Tibial nerve (tissue), 4 donors: ENCODE data around the gene KIF25. TPM values are rescaled to one million over a fixed set of nuclear protein-coding genes. Genes with fewer than 3 reads are reported as not detected.

ENCODE experiments used
- DNase-seq, 2 donors: peaks; one replicate each; pipeline ENCODE4 v3.0.0-alpha.2; 2019; ENCODE audit warnings: low spot score in 2 of 2
- H3K27ac ChIP-seq, 4 donors: fragments of 200-600 bp; sonication (generic) in 3 of 4; one replicate each; pipeline ENCODE4 v1.5.1; 2017 to 2019; ENCODE audit warnings: mild to moderate bottlenecking in 1 of 4
- H3K27me3 ChIP-seq, 2 donors: fragments of 200-600 bp; sonication (generic) in 1 of 2; one replicate each; pipeline versions ENCODE4 v1.5.1 to v1.6.0; 2017 to 2019
- H3K36me3 ChIP-seq, 3 donors: fragments of 200-600 bp; sonication (generic); one replicate each; pipeline ENCODE4 v1.5.1; 2018 to 2019
- H3K4me1 ChIP-seq, 4 donors: fragments of 200-600 bp; sonication (generic) in 3 of 4; one replicate each; pipeline ENCODE4 v1.5.1; 2017 to 2019
- H3K4me3 ChIP-seq, 4 donors: fragments of 200-600 bp; sonication (generic) in 3 of 4; one replicate each; pipeline ENCODE4 v1.5.1; 2017 to 2019; ENCODE audit warnings: mild to moderate bottlenecking in 1 of 4, moderate library complexity in 1 of 4
- H3K9me3 ChIP-seq, 4 donors: fragments of 200-600 bp; sonication (generic) in 3 of 4; one replicate each; pipeline ENCODE4 v1.5.1; 2017 to 2019
- EP300 ChIP-seq, 2 donors: sonication (generic); formaldehyde crosslinking; IDR thresholded peaks; one replicate each; pipeline ENCODE4 v1.6.1; 2017; ENCODE audit warnings: antibody characterized with exemption in 2 of 2, mild to moderate bottlenecking in 1 of 2
- POLR2A ChIP-seq, 2 donors: fragments of 450-650 bp; IDR thresholded peaks; one replicate each; pipeline ENCODE4 v1.6.1; 2017; ENCODE audit warnings: antibody characterized with exemption in 2 of 2, mild to moderate bottlenecking in 2 of 2, moderate library complexity in 2 of 2
- WGBS, 2 donors: methylation state at CpG; one replicate each; pipeline ENCODE4 v1.1.5; 2018; 5-methylcytosine and 5-hydroxymethylcytosine counted together
- total RNA-seq, 4 donors: library from RNA; depleted of rRNA; stranded (reverse); fragments of >200 nt; gene quantifications; one replicate each; pipeline ENCODE4 v1.1.0, GENCODE V29; 2016
- TF ChIP-seq, protein P1 (sequence below), 5 experiments: fragments of 200-600 bp in 3 of 5; fragments of 450-650 bp in 2 of 5; sonication (generic) in 3 of 5; IDR thresholded peaks; one replicate each; pipeline ENCODE4 v1.5.1; 2016 to 2019; ENCODE audit warnings: antibody characterized with exemption in 5 of 5, mild to moderate bottlenecking in 3 of 5, moderate library complexity in 2 of 5

The KIF25 gene
- total RNA-seq, 4 donors from 2014 or later = not detected

DNA sequence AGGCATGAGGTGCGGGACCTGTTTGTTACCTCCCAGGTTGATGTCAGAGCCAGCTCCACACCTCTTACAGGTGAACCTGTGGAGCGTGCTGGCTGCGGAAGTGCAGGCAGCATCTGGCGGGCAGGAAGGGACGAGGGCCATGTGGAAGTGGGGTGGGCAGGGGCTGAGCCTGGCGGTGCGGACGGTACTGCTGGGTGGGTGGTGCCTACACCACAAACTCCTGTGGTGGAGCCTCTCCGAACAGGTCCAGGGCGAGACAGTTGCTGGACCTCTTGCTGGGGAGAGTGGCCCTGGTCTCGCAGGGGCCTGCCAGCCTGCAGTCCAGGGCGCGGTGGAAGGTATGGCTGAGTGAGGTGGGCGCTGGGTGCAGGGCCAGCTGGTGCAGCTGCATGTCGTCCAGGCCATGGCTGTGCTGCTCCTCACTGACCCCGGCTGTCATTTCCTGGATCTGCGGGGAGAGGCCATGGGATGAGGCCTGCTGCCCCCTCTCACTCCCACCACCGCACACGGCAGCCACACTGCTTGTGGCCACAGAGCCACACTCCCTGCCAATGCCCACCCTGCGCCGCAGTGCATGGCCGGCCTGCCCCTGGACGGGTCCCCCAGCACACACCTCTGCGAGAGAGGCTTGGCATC is 59.5 kb downstream of the KIF25 start:
- 93 to 97% methylated on average over 19 to 24 of the region's 24 CpGs for WGBS, 2 donors
- H3K27me3 ChIP-seq = no peaks in the 10 kb centered on the region

DNA sequence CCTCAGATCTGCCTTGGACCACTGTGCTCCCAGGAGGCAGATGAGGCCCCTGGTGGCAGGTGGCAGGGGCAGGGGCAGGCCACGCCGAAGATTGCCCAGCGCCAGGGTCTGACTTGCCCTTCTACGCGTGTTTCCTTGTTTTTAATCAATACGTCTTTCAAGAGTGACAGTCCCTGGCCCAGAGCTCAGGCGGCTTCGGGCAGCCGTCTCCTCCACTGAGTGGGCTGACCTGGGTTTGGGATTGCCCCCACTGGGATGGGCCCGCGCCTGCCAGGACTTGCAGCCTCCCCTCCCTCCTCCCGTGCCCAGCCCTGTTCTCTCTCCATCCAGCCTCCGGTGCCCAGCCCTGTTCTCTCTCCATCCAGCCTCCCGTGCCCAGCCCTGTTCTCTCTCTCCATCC is 60.4 kb downstream of the KIF25 start:
- no peaks in the 10 kb centered on the region for H3K9me3 ChIP-seq
- no peaks in the 10 kb centered on the region for H3K36me3 ChIP-seq
- no peak overlapping the region for H3K27ac ChIP-seq
- no peak for DNase-seq
- WGBS, 2 donors = 86 to 93% methylated on average over 14 of the region's 14 CpGs
- TF ChIP-seq EP300 (IDR thresholded peaks at IDR 0.05) (no peak), POLR2A (IDR thresholded peaks at IDR 0.05) (no peak)
- TF ChIP-seq, protein P1, sequence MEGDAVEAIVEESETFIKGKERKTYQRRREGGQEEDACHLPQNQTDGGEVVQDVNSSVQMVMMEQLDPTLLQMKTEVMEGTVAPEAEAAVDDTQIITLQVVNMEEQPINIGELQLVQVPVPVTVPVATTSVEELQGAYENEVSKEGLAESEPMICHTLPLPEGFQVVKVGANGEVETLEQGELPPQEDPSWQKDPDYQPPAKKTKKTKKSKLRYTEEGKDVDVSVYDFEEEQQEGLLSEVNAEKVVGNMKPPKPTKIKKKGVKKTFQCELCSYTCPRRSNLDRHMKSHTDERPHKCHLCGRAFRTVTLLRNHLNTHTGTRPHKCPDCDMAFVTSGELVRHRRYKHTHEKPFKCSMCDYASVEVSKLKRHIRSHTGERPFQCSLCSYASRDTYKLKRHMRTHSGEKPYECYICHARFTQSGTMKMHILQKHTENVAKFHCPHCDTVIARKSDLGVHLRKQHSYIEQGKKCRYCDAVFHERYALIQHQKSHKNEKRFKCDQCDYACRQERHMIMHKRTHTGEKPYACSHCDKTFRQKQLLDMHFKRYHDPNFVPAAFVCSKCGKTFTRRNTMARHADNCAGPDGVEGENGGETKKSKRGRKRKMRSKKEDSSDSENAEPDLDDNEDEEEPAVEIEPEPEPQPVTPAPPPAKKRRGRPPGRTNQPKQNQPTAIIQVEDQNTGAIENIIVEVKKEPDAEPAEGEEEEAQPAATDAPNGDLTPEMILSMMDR (IDR thresholded peaks at IDR 0.05) = no peak
- no peaks in the 10 kb centered on the region for H3K27me3 ChIP-seq
- H3K4me3 ChIP-seq = no peak overlapping the region
- H3K4me1 ChIP-seq = peaks cover 0 to 21% (median 2%) of the 10 kb centered on the region in 4 donors

More for the DNA sequence above, 59.5 kb downstream of the KIF25 start:
- no peaks in the 10 kb centered on the region for H3K9me3 ChIP-seq
- no peak overlapping the region for H3K27ac ChIP-seq
- TF ChIP-seq, protein P1 (IDR thresholded peaks at IDR 0.05) = no peak
- no peak for TF ChIP-seq POLR2A (IDR thresholded peaks at IDR 0.05)
- no peak for TF ChIP-seq EP300 (IDR thresholded peaks at IDR 0.05)
- no peaks in the 10 kb centered on the region for H3K36me3 ChIP-seq
- DNase-seq = no peak
- H3K4me1 ChIP-seq = peaks cover 0 to 21% (median 2%) of the 10 kb centered on the region in 4 donors
- H3K4me3 ChIP-seq = no peak overlapping the region

DNA sequence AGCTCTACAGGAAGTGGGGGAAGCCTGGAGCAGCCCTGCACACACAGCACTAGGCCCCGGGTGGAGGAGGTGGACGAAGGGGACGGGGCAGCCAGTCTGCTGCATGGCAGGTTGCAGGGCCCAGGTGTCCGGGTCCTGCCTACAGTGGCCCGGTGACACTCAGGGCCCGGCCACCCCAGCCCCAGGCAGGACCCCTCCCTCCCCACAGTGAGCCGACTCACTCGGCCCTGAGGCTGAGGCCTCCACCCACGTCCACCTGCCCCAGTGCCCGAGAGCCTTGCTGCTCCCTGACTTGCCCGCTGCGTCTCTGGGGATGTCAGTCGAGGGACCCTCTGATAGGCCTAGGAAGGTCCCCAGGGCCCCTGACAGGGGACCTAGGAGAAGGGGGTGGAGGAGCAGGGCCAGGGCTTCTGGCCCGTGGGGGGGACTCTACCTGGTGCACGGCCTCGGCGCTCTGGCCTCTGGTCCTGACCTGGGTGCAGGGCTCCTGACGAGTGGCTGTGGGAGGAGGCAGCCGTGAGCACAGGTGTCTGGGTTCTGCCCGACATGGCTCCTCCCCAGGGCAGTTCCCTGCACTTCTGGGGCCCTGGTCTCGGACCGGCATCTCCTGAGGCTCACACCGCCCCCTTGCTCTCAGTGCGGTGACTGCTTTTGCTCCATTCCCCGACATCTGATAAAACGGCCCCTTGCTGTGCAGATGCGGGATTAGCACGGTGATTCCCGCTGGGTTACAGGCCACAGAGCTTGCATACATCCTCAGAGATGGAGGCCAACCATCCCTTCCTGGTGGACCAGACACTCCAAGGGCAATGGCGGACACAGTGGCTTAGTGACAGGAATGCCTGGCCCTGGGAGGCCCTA is 61.5 kb downstream of the KIF25 start:
- no peaks in the 10 kb centered on the region for H3K27me3 ChIP-seq
- H3K4me3 ChIP-seq = no peak overlapping the region
- TF ChIP-seq EP300 (IDR thresholded peaks at IDR 0.05) = no peak
- H3K4me1 ChIP-seq = peaks cover 0 to 21% (median 2%) of the 10 kb centered on the region in 4 donors
- DNase-seq = no peak
- 86 to 92% methylated on average over 18 to 19 of the region's 30 CpGs for WGBS, 2 donors
- no peak overlapping the region for H3K27ac ChIP-seq
- no peaks in the 10 kb centered on the region for H3K36me3 ChIP-seq
- no peaks in the 10 kb centered on the region for H3K9me3 ChIP-seq

DNA sequence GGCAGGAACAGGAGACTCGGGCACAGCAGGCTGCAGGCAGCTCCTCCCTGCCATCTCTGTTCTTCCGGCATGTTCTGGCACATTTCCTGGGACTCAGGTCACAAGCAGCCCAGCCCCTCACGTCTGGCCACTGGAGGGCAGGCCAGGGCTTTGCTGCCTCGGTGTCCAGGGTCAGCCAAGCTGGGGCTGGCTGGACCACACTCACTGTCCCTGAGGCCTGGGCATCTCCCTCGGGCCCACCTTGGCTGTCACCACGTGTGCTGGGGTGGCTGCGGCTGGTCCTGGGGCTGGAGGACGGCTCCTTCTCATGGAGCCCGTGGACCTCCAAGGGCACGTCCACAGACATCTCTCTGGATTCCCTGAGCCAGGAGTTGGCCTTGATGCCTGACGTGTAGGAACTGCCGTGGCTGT is 63.1 kb downstream of the KIF25 start:
- no peaks in the 10 kb centered on the region for H3K9me3 ChIP-seq
- no peaks in the 10 kb centered on the region for H3K36me3 ChIP-seq
- TF ChIP-seq POLR2A (IDR thresholded peaks at IDR 0.05) = no peak
- TF ChIP-seq EP300 (IDR thresholded peaks at IDR 0.05) = peak in 1 of 2 donors; percentile 31
- TF ChIP-seq, protein P1 (IDR thresholded peaks at IDR 0.05) = peak; percentile 29 to 79 (median 64)
- H3K27ac ChIP-seq = peak overlapping the region in 2 of 4 donors; percentile 15 to 30
- no peaks in the 10 kb centered on the region for H3K27me3 ChIP-seq
- H3K4me3 ChIP-seq = no peak overlapping the region
- peak in 1 of 2 donors; percentile 41 for DNase-seq
- 41% methylated on average over 12 of the region's 12 CpGs; no CpG with 5 or more reads in 1 of the 2 donors for WGBS, 2 donors
- H3K4me1 ChIP-seq = peaks cover 0 to 7% (median 0%) of the 10 kb centered on the region in 4 donors

DNA sequence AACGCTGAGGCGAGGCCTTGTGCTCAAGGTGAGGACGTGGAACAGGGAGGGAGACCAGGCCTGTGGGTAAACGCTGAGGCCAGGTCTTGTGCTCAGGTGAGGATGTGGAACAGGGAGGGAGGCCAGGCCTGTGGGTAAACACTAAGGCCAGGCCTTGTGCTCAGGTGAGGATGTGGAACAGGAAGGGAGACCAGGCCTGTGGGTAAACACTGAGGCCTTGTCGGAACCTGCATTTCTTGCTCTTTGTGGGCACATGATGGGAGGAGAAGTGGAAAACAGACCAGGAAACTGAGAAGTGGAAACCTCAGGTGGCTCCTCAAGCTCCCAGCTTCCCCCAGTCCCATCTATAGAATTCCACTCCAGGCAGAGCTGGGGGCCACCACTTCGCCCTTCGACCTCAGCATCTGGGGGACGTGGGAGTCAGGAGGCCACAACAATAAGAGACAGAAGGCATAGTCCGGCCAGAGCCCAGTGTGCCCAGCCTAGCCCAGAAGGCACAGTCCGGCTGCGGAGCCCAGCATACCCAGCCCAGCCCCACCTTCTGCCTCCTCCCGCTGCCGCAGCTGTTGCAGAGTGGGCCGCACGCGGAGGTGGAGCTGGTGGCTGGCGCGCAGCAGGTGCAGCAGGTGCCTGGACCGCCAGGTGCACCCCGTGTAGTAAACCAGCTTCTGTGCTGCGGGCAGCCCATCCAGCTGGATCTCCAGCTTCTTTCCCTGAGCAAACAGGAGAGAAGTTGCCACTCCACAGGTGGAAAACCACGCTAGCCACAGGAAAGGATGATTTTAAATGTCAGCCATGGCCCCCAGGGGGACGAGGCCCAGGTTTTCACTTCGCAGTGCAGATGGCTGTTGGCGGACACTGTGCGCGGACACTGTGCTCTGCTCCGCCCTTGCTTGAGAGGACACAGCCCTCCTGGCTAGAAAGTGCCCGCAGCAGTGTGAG is 64.1 kb downstream of the KIF25 start:
- H3K4me3 ChIP-seq = no peak overlapping the region
- no peaks in the 10 kb centered on the region for H3K9me3 ChIP-seq

More for the DNA sequence above, 64.1 kb downstream of the KIF25 start:
- Histone ChIP-seq H3K27ac (peak overlapping the region in 1 of 4 donors; percentile 30), H3K36me3 (no peaks in the 10 kb centered on the region), H3K4me1 (peaks cover 0 to 7% (median 0%) of the 10 kb centered on the region in 4 donors), H3K27me3 (no peaks in the 10 kb centered on the region)
- 87 to 88% methylated on average over 25 to 29 of the region's 29 CpGs for WGBS, 2 donors
- no peak for TF ChIP-seq EP300 (IDR thresholded peaks at IDR 0.05)
- no peak for TF ChIP-seq POLR2A (IDR thresholded peaks at IDR 0.05)
- TF ChIP-seq, protein P1 (IDR thresholded peaks at IDR 0.05) = no peak
- no peak for DNase-seq
